Eye (tissue), 1 donor: ENCODE measurements around the gene CORO6.

Source experiments
- DNase-seq: peaks from one replicate; pipeline ENCODE4 v3.0.0-alpha.2; 2015

Gene CORO6

DNA sequence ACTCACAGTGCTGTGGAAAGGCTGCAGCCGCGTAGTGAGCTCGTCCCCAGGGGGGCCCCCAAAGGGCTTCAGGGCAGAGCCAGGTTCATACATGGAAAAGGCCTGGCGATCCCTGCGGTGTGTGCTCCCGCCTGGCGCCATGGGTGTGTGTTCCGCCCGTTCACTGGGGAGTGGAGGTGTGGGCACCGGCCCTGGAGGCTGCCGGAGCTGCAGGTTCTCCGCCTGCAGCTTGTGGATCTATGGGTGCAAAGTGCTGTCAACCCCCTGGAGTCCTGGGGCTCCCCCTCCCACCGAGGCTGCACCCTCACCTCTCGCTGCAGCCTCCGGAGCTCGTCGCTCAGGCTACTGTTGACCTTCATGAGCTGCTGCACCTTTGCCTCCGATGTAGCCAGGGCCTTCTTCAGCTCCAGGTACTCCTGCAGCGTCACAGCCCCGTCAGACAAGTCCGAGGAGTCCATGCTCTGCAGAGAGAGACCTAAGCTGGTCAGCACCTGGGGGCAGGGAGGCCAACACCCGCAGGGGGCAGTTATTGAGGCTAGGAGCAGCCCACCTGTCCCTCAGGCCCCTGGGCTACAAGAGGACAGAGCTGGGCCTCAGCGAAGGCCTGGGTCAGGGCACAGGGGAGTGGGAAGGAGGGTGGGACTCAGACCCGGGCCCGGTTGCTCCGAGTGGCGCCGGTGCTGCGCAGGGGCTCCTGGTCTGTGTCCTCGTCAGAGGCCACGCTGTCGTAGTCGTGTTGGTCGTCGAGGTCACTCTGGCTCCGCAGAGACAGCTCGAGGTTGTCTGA, 46.3 kb downstream of the CORO6 start:
- no peak for DNase-seq

- no peak for DNase-seq
These were observed 47.0 kb downstream of the CORO6 start for GRCh38 chr17:29575511-29576213.

- DNase-seq, result no peak
These were observed 47.8 kb downstream of the CORO6 start for GRCh38 chr17:29574732-29575510.

- no peak for DNase-seq
These were observed 48.6 kb downstream of the CORO6 start for GRCh38 chr17:29573871-29574731.

GRCh38 chr17:29573558-29573869, 49.2 kb downstream of the CORO6 start:
- no peak for DNase-seq

DNA sequence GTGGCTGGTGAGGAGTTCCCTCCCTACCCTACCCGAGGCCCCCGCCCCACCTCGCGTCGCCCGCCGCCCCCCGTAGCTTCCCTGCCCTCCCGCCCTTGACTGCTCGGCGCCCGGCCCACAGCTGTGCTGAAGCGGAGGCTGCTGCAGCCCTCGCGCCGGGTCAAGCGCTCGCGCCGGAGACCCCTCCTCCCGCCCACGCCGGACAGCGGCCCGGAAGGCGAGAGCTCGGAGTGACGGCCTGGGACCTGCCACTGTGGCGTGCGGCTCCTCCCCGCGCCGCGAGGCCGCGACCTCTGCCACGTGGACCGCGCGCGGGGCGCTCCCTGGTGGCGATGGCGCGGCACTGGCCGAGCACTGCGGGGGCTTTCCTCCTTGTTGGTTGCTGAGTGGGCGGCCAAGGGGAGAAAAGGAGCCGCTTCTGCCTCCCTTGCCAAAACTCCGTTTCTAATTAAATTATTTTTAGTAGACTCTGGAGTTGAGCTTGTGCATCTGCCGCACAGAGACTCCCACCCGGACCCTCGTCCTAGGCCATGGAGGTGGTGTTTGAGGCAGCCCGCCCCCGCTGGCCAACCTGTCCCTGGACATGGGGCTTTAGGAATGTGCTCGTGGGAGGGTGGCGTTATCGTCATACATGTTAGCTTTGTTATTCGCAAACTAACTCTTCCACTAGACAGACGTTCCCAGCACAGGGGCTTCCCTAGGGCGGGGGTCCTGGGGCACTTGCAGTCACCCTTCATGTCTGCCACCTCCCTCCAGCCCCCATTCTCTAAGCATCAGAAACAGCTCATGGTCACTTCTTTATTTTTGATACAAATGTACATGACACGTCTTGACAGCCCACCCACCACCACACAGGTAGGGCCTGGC, 49.8 kb downstream of the CORO6 start:
- DNase-seq, result peak; percentile 79

DNA sequence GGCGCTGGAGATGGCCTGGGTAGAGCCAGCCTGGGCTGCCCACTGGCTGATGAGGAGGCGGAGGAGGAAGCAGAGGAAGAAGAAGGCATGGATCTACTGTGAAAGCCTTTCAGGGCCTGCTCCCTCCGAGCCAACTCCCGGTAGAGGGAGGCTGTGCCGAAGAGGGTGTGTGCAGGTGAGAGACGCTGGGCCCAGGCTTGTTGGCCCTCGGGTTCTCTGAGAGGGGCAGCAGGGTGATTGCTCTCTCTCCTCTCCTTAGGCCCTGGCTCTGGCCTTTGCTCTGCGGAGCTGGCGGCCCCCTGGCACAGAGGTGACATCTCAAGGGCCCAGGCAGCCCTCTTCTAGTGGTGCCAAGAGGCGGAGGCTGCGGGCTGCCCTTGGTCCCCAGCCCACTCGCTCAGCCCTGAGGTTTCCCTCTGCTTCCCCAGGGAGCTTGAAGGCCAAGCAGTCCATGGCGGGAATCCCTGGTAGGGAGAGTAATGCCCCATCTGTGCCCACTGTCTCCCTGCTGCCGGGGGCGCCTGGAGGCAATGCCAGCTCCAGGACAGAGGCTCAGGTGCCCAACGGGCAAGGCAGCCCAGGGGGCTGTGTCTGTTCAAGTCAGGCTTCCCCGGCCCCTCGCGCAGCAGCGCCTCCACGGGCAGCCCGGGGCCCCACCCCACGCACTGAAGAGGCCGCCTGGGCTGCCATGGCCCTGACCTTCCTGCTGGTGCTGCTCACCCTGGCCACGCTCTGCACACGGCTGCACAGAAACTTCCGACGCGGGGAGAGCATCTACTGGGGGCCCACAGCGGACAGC, 50.6 kb downstream of the CORO6 start:
- DNase-seq, result no peak

- DNase-seq, result no peak
These were observed 51.2 kb downstream of the CORO6 start for GRCh38 chr17:29571486-29571882.

- no peak for DNase-seq
These were observed 52.2 kb downstream of the CORO6 start for GRCh38 chr17:29570521-29570920.

GRCh38 chr17:29569245-29569950, 53.3 kb downstream of the CORO6 start:
- peak; percentile 33 for DNase-seq

DNA sequence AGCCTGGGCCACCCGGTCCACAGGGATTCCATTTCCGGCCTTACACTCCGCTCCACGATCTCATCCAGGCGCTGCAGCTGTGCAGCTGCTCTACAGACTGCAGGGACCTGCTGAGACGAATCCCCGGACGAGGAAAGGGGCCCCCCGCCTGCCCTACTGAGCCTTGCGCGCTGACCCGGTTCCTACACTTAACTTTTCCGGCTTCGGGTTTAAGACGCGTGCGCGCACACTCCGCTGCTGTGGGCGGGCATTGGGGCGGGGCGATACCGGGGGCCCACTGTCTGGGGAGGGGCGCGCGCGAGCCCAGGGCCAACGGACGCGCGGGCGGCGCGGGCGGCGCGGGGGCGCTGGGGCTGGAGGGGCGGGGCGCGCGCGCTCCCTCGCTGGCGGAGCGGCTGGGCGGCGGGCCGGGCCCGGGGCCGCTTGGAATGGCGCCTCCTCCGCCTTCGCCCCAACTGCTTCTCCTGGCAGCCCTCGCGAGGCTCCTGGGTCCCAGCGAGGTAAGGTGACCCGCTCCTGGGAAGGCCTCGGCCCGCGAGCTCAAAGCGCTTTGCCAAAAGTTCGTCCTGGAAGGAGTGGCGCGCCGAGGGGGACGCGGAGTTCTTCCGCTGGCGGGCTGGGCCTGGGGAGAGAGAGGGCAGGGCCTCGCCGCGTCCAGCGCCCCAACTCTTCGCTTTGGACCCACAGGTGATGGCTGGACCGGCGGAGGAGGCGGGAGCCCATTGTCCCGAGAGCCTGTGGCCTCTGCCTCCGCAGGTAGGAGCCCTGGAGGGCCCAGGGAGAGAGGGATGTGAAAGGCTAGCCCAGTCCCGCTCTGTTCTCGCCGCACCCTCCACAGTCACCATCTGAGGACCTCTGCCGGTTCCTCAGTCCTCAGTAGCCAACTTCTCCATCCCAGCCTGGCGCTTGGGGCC, 54.1 kb downstream of the CORO6 start, which contains the start of gene TP53I13:
TP53I13 (plus strand) TSS at position 371 of the 914 bp plus-strand sequence; CDS start at position 429, 58 bp downstream.
- peak; percentile 93 for DNase-seq

DNA sequence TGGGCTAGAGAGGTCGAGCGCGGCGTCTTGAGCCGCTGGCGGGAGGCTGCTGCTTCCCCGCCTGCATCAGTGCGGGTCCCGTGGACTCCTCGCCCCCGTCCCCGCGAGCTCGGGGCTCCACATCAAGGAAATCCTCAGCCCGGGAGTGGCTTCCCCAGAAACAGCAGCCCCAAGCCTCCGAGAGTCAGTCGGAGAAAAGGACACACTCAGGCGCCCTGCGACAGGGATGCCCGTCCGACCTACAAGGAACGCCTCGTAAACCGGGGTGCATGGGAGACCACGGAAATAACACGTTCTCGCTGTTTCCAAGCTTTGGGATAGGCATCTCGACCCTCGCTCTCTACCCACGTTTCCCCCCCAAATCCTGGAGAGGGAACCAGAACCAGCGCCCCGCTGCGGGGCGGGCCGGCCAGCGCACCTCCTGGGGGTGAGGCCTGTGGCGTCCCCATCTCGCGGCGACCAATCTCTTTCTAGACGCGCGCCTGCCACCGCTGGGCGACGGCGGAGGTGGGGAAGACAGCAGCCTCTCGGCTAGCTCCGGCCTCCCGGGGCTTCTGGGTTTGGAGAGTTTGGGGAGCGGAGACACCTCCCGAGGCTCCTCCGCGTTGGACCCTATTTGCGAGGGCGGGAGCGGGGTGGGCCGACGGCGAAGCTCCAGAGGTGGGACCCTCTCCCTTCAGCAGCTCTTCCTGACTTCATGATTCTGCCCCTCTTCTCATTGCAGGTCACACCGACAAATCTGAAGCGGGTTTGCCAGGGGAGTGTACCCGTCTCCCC, 55.0 kb downstream of the CORO6 start:
- peak; percentile 72 for DNase-seq

DNA sequence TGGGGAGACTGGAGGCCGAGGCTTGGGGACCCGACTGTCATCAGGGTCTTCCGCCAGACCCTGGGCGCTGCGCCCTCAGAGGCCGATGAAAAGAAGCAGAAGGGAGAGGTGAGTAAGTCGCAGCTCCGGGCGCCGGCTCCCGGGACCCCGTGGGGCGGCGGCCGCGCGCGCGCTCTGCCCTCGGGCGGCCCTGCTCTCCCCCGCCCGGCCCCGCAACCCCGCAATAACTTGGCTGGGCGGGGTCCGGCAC, 55.5 kb downstream of the CORO6 start:
- DNase-seq, result no peak

- DNase-seq, result peak; percentile 72
These were observed 56.0 kb downstream of the CORO6 start, which contains the start of gene ABHD15 for GRCh38 chr17:29566473-29567303. ABHD15 (minus strand) TSS chr17:29567037; CDS start chr17:29566966, 71 bp downstream.

DNA sequence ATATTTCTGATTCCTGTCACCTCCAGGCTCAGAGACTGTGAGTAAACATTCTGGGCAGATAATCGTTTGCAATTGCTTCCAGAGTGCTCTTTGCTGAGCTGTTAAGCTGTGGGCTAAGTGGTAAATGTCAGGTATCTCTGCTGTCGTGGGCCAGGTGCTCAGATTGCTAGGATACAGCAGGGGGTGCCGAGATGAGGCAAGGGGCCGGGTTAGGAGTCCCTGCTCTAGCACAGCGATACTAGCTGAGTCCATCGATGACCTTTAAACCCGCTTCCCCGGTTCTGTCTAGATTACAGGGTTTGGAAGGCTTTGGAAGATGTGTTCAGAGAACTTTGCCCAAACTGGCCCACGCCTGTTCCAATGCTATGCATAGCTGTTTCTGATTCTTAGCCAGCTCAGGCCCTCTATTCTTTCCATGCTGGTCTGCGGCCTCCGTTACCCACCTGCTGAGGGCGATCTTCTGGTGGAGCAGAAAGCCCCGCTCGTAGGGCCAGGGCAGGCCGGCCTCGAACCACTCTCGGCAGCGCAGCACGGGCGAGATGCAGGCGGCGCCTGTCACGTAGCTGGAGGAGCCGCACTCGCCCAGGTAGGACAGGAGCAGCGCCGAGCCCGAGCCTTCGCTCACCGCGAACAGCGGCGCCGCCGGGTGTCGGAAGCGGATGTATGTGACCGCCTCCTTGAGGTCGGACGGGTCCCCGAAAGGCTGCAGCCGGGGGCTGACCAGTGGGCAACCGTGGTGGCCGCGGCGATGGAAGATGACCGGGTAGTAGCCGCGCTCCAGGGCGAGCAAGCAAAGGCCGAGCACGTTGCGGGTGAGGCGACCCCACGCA, 56.9 kb downstream of the CORO6 start:
- DNase-seq, result peak; percentile 54
